BE2C (cell line): ENCODE measurements around the gene DENND1A.

ENCODE experiments used
- DNase-seq: peaks from one replicate; pipeline ENCODE4 v3.0.0-alpha.2; 2020
- H3K27me3 ChIP-seq: fragments of 250-450 bp; sonication (Bioruptor Pico); 2 replicates; pipeline ENCODE4 v1.5.1; 2020; ENCODE audit warnings: mild to moderate bottlenecking
- H3K36me3 ChIP-seq: fragments of 250-450 bp; sonication (Bioruptor Pico); 2 replicates; pipeline ENCODE4 v1.5.1; 2020; ENCODE audit warnings: mild to moderate bottlenecking
- H3K4me1 ChIP-seq: fragments of 250-450 bp; sonication (Bioruptor Pico); 2 replicates; pipeline ENCODE4 v1.5.1; 2020
- H3K4me3 ChIP-seq: 2 replicates; pipeline ENCODE4 v1.5.1; 2011; ENCODE audit warnings: low read depth, low read length
- H3K9me3 ChIP-seq: fragments of 250-450 bp; sonication (Bioruptor Pico); 2 replicates; pipeline ENCODE4 v1.5.1; 2020
- CTCF ChIP-seq: IDR thresholded peaks from 2 replicates; pipeline ENCODE4 v1.5.1; 2012; ENCODE audit warnings: mild to moderate bottlenecking, low read depth, low read length

The DENND1A gene

DNA sequence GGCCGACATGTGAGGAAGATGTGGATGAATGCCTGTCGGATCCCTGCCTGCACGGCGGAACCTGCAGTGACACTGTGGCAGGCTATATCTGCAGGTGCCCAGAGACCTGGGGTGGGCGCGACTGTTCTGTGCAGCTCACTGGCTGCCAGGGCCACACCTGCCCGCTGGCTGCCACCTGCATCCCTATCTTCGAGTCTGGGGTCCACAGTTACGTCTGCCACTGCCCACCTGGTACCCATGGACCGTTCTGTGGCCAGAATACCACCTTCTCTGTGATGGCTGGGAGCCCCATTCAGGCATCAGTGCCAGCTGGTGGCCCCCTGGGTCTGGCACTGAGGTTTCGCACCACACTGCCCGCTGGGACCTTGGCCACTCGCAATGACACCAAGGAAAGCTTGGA lies 559.8 kb downstream of the DENND1A start:
- H3K4me1 ChIP-seq, result no peaks in the 10 kb centered on the region; the same call in 1 of the 2 replicates
- no peak for TF ChIP-seq CTCF
- H3K4me3 ChIP-seq, result no peak overlapping the region
- peaks cover 40% of the 10 kb centered on the region for H3K27me3 ChIP-seq
- DNase-seq, result no peak
- H3K9me3 ChIP-seq, result no peaks in the 10 kb centered on the region
- no peaks in the 10 kb centered on the region for H3K36me3 ChIP-seq

DNA sequence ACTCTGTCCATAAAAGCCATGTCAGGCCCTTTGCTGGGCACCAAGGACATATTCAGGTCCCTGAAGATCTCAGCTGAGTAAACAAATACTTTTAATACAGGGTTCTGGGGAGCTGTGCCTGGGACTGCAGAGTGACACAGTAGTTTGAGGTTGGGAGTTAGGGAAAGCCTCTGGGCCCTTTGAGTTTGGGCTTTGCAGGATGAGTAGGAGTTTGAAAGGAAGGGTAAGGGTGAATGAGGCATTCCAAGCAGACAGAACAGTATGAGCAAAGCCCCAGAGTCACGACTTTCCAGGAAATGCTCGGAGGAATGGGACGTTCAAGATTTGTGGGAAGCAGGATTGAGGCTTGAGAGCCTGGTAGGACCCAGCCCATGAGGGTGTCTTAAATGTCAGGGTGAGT lies 560.6 kb downstream of the DENND1A start:
- TF ChIP-seq CTCF, result no peak
- H3K4me3 ChIP-seq, result no peak overlapping the region
- no peak for DNase-seq
- H3K4me1 ChIP-seq, result peaks cover 4% of the 10 kb centered on the region; the same call in 1 of the 2 replicates
- peaks cover 37% of the 10 kb centered on the region for H3K27me3 ChIP-seq
- H3K36me3 ChIP-seq, result no peaks in the 10 kb centered on the region
- no peaks in the 10 kb centered on the region for H3K9me3 ChIP-seq

GRCh38 chr9:123368536-123369153 lies 561.3 kb downstream of the DENND1A start:
- no peaks in the 10 kb centered on the region for H3K36me3 ChIP-seq
- H3K4me3 ChIP-seq, result no peak overlapping the region
- DNase-seq, result no peak
- no peak for TF ChIP-seq CTCF
- no peaks in the 10 kb centered on the region for H3K9me3 ChIP-seq
- H3K27me3 ChIP-seq, result peaks cover 34% of the 10 kb centered on the region
- peaks cover 4% of the 10 kb centered on the region; the same call in 1 of the 2 replicates for H3K4me1 ChIP-seq

DNA sequence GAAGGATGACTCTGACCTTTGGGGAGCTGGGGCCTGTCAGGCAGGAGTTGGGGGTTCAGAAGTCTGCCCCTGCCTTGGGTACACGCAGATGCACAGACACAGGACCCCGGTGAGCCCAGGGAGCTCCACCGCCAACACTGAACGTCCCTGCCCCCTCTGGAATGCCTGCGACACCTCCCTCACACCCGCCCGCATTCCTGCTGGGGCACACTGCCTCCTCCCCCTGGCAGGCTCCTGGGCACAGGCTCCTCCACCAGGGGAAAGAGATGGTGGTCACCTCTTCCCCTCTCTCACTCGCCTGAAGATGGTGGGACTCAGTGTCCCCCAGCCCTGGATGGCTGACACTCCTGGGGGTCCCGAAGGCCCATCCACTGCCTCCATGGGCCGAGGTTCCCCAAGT lies 561.9 kb downstream of the DENND1A start:
- no peaks in the 10 kb centered on the region for H3K36me3 ChIP-seq
- DNase-seq, result no peak
- peaks cover 28% of the 10 kb centered on the region for H3K27me3 ChIP-seq
- H3K4me3 ChIP-seq, result no peak overlapping the region
- peaks cover 4% of the 10 kb centered on the region; the same call in 1 of the 2 replicates for H3K4me1 ChIP-seq
- H3K9me3 ChIP-seq, result no peaks in the 10 kb centered on the region
- no peak for TF ChIP-seq CTCF

DNA sequence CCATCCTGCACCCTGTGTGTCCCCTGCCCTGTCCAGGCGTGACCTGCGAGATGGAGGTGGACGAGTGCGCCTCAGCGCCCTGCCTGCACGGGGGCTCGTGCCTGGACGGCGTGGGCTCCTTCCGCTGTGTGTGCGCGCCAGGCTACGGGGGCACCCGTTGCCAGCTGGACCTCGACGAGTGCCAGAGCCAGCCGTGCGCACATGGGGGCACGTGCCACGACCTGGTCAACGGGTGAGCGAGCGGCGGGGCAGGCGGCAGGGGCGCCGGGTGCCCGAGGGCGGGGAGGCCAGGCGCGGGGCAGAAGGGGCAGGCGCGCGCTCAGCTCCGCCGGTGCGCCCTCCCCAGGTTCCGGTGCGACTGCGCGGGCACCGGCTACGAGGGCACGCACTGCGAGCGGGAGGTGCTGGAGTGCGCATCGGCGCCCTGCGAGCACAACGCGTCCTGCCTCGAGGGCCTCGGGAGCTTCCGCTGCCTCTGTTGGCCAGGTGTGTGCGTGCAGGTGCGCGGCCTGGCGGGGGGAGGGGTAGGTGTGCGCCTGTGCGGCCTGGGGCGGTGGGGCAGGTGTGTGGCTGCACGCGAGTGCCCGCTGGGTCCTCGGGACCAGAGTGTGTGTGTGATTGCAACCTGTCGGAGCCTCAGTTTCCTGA lies 563.9 kb downstream of the DENND1A start:
- TF ChIP-seq CTCF, result no peak
- no peak for DNase-seq
- Histone ChIP-seq H3K27me3 (peaks cover 8% of the 10 kb centered on the region), H3K4me3 (no peak overlapping the region), H3K4me1 (peaks cover 4% of the 10 kb centered on the region; the same call in 1 of the 2 replicates), H3K36me3 (no peaks in the 10 kb centered on the region), H3K9me3 (no peaks in the 10 kb centered on the region)

- Histone ChIP-seq H3K9me3 (no peaks in the 10 kb centered on the region), H3K4me1 (peaks cover 8% of the 10 kb centered on the region), H3K4me3 (no peak overlapping the region), H3K27me3 (peaks cover 1% of the 10 kb centered on the region), H3K36me3 (no peaks in the 10 kb centered on the region)
- no peak for DNase-seq
- TF ChIP-seq CTCF, result peak; percentile 46
Measured at GRCh38 chr9:123365287-123365880, 564.5 kb downstream of the DENND1A start.
